Colonic mucosa (tissue), 4 donors: ENCODE data around the gene KRTAP5-6. TPM values are rescaled to one million over a fixed set of nuclear protein-coding genes. Genes with fewer than 3 reads are reported as not detected.

Experiments
- DNase-seq: peaks from one replicate; pipeline ENCODE4 v3.0.0-alpha.2; 2020
- H3K27ac ChIP-seq: fragments of 200-600 bp; one replicate; pipeline ENCODE4 v1.8.0; 2021
- H3K27me3 ChIP-seq: fragments of 200-600 bp; one replicate; pipeline ENCODE4 v1.8.0; 2021
- H3K36me3 ChIP-seq: fragments of 200-600 bp; one replicate; pipeline ENCODE4 v1.8.0; 2021
- H3K4me1 ChIP-seq: fragments of 200-600 bp; one replicate; pipeline ENCODE4 v1.8.0; 2021; ENCODE audit warnings: mild to moderate bottlenecking
- H3K4me3 ChIP-seq: fragments of 200-600 bp; one replicate; pipeline ENCODE4 v1.8.0; 2021
- H3K9ac ChIP-seq, 2 donors: one replicate each; pipeline ENCODE4 v1.7.0; 2013; ENCODE audit warnings: control low read depth in 2 of 2, low read depth in 2 of 2, low read length in 2 of 2
- H3K9me3 ChIP-seq: fragments of 200-600 bp; one replicate; pipeline ENCODE4 v1.8.0; 2021
- CTCF ChIP-seq: fragments of 200-600 bp; IDR thresholded peaks from one replicate; pipeline ENCODE4 v1.8.0; 2022; ENCODE audit warnings: antibody characterized with exemption, mild to moderate bottlenecking
- intact Hi-C: fragments of 100-400 bp; cut with DNase I; formaldehyde crosslinking; loops from one replicate; pipeline ENCODE4 v1.14.1; 2022
- total RNA-seq, 2 donors: library from RNA; stranded (reverse); fragmentation: NEBNext Ultra II Directional in 1 of 2; extraction: Animal tissue kit (Norgen Biotek cat#: 25700) in 1 of 2; gene quantifications; one replicate each; pipeline ENCODE4 v1.2.1, GENCODE V29; 2021
- donor health status: healthy.
- donor health status: DM: no; HTN: no; CAD: no.
- donor health status: DM: no; HTN: no; CAD: no.

Gene KRTAP5-6
- total RNA-seq, 2 donors from 2014 or later = not detected

- TF ChIP-seq CTCF = peak; percentile 92
- Histone ChIP-seq H3K4me1 (peaks cover 5% of the 10 kb centered on the region), H3K27ac (no peak overlapping the region), H3K36me3 (no peaks in the 10 kb centered on the region), H3K9ac (peak overlapping the region; percentile 69 to 77), H3K9me3 (no peaks in the 10 kb centered on the region), H3K27me3 (peaks cover 4% of the 10 kb centered on the region), H3K4me3 (peak overlapping the region; percentile 11)
- DNase-seq = peak; percentile 78
- intact Hi-C loops = loop anchor here (1.0 to 5.0 kb wide), 3 partner anchors 41 to 459 kb away; no protein-coding TSS in a partner anchor
These were observed 3.5 kb upstream of the KRTAP5-6 start for GRCh38 chr11:1693327-1694063.

GRCh38 chr11:1694064-1694845 is 2.7 kb upstream of the KRTAP5-6 start:
- peaks cover 4% of the 10 kb centered on the region for H3K27me3 ChIP-seq
- H3K9me3 ChIP-seq = no peaks in the 10 kb centered on the region
- peak overlapping the region; percentile 11 for H3K4me3 ChIP-seq
- H3K36me3 ChIP-seq = no peaks in the 10 kb centered on the region
- peaks cover 5% of the 10 kb centered on the region for H3K4me1 ChIP-seq
- peak; percentile 90 for DNase-seq
- intact Hi-C loops = loop anchor here (1.0 to 5.0 kb wide), 3 partner anchors 42 to 458 kb away; no protein-coding TSS in a partner anchor
- no peak overlapping the region for H3K27ac ChIP-seq
- TF ChIP-seq CTCF = peak; percentile 97
- peak overlapping the region in 1 of 2 donors; percentile 77 for H3K9ac ChIP-seq

- no peaks in the 10 kb centered on the region for H3K9me3 ChIP-seq
- no peak overlapping the region for H3K9ac ChIP-seq
- TF ChIP-seq CTCF = no peak
- H3K4me1 ChIP-seq = peaks cover 5% of the 10 kb centered on the region
- H3K27ac ChIP-seq = no peak overlapping the region
- intact Hi-C loops = loop anchor here (1.0 to 5.0 kb wide), 3 partner anchors 43 to 457 kb away; no protein-coding TSS in a partner anchor
- H3K36me3 ChIP-seq = no peaks in the 10 kb centered on the region
- peak; percentile 15 for DNase-seq
- H3K4me3 ChIP-seq = no peak overlapping the region
- H3K27me3 ChIP-seq = no peaks in the 10 kb centered on the region
These were observed 2.0 kb upstream of the KRTAP5-6 start for GRCh38 chr11:1694846-1695547.

GRCh38 chr11:1695548-1696108 is 1.4 kb upstream of the KRTAP5-6 start:
- Histone ChIP-seq H3K27me3 (no peaks in the 10 kb centered on the region), H3K9ac (no peak overlapping the region), H3K4me3 (no peak overlapping the region), H3K4me1 (peaks cover 5% of the 10 kb centered on the region), H3K36me3 (no peaks in the 10 kb centered on the region), H3K9me3 (no peaks in the 10 kb centered on the region), H3K27ac (no peak overlapping the region)
- TF ChIP-seq CTCF = no peak
- intact Hi-C loops = no loop called here
- peak; percentile 11 for DNase-seq

GRCh38 chr11:1699771-1700170 is 2.8 kb downstream of the KRTAP5-6 start:
- intact Hi-C loops = no loop called here
- no peaks in the 10 kb centered on the region for H3K27me3 ChIP-seq
- DNase-seq = peak; percentile 13
- TF ChIP-seq CTCF = no peak
- H3K9ac ChIP-seq = no peak overlapping the region
- no peaks in the 10 kb centered on the region for H3K4me1 ChIP-seq
- no peaks in the 10 kb centered on the region for H3K9me3 ChIP-seq
- no peak overlapping the region for H3K27ac ChIP-seq
- no peak overlapping the region for H3K4me3 ChIP-seq
- H3K36me3 ChIP-seq = no peaks in the 10 kb centered on the region
